SK-N-SH (cell line): ENCODE measurements around the gene STYXL1. TPM values are rescaled to one million over a fixed set of nuclear protein-coding genes. Genes with fewer than 3 reads are reported as not detected.

ENCODE experiments used
- CTCF ChIA-PET: fragments of 300-600, 350-600 bp; formaldehyde crosslinking; extraction: SDS; loops from one replicate; lab custom pipeline; 2021; lab: Yijun Ruan, JAX
- POLR2A ChIA-PET: fragments of 350-600 bp; sonication (Branson Sonifier 250); formaldehyde crosslinking; extraction: SDS; loops from one replicate; lab custom pipeline; 2020; ENCODE audit warnings: antibody characterized with exemption, inconsistent platforms; lab: Yijun Ruan, JAX
- DNase-seq: peaks from one replicate; pipeline ENCODE4 v3.0.0; 2012
- H2AFZ ChIP-seq: fragments of 200-600 bp; sonication (generic); 2 replicates; pipeline ENCODE4 v1.8.1; 2016; ENCODE audit warnings: antibody characterized with exemption, mild to moderate bottlenecking, low read depth
- H3F3A ChIP-seq: fragments of 200-600 bp; sonication (generic); replicated peaks from 2 replicates; pipeline ENCODE3; 2016; ENCODE audit warnings: antibody characterized with exemption, mild to moderate bottlenecking; ENCODE audit not compliant: insufficient read depth
- H3K27ac ChIP-seq, 2 experiments: fragments of 200-500 bp in 1 of 2; fragments of 200-600 bp in 1 of 2; sonication (Bioruptor generic) in 1 of 2; sonication (generic), shearing (Covaris generic) in 1 of 2; 2 replicates each; pipeline versions ENCODE4 v1.5.1 to v1.6.1; 2014 to 2016; ENCODE audit warnings: low read depth in 2 of 2, inconsistent platforms in 1 of 2, low read length in 1 of 2, mild to moderate bottlenecking in 1 of 2, mixed read lengths in 1 of 2
- H3K27me3 ChIP-seq: fragments of 200-600 bp; sonication (generic), shearing (Covaris generic); 2 replicates; pipeline ENCODE4 v1.6.1; 2016; ENCODE audit warnings: mixed run types; ENCODE audit not compliant: insufficient read depth
- H3K36me3 ChIP-seq, 2 experiments: fragments of 200-500 bp in 1 of 2; fragments of 200-600 bp in 1 of 2; sonication (Bioruptor generic) in 1 of 2; sonication (generic) in 1 of 2; replicated peaks in 1 of 2; 2 replicates each; pipeline versions ENCODE3 to v1.5.1; 2014 to 2016; ENCODE audit warnings: low read length in 1 of 2, mild to moderate bottlenecking in 1 of 2; ENCODE audit not compliant: insufficient read depth in 2 of 2, control insufficient read depth in 1 of 2
- H3K4me1 ChIP-seq, 2 experiments: fragments of 200-500 bp in 1 of 2; fragments of 200-600 bp in 1 of 2; sonication (Bioruptor generic) in 1 of 2; sonication (generic), shearing (Covaris generic) in 1 of 2; 2 replicates each; pipeline versions ENCODE4 v1.5.1 to v1.6.1; 2014 to 2016; ENCODE audit warnings: low read depth in 1 of 2, low read length in 1 of 2, mixed run types in 1 of 2; ENCODE audit not compliant: insufficient read depth in 2 of 2, control insufficient read depth in 1 of 2
- H3K4me2 ChIP-seq: fragments of 200-600 bp; sonication (generic), shearing (Covaris generic); 2 replicates; pipeline ENCODE4 v1.6.1; 2017; ENCODE audit warnings: mixed run types
- H3K4me3 ChIP-seq, 2 experiments: fragments of 200-500 bp in 1 of 2; fragments of 200-600 bp in 1 of 2; sonication (Bioruptor generic) in 1 of 2; sonication (generic), shearing (Covaris generic) in 1 of 2; 2 replicates each; pipeline versions ENCODE4 v1.5.1 to v1.8.1; 2014 to 2016; ENCODE audit warnings: low read depth in 2 of 2, inconsistent platforms in 1 of 2, low read length in 1 of 2, mild to moderate bottlenecking in 1 of 2, mixed read lengths in 1 of 2, moderate library complexity in 1 of 2
- H3K79me2 ChIP-seq: fragments of 200-600 bp; sonication (generic); 2 replicates; pipeline ENCODE4 v1.8.1; 2017; ENCODE audit warnings: mild to moderate bottlenecking; ENCODE audit not compliant: insufficient read depth
- H3K9ac ChIP-seq: fragments of 200-600 bp; sonication (generic); 2 replicates; pipeline ENCODE4 v1.6.1; 2017; ENCODE audit warnings: mixed run types
- H3K9me2 ChIP-seq: fragments of 200-600 bp; sonication (generic); 2 replicates; pipeline ENCODE4 v1.6.1; 2017; ENCODE audit warnings: mixed run types
- H3K9me3 ChIP-seq: fragments of 200-600 bp; sonication (generic); 2 replicates; pipeline ENCODE4 v1.6.1; 2017; ENCODE audit warnings: mixed run types, mild to moderate bottlenecking, moderate library complexity
- H4K20me1 ChIP-seq: fragments of 200-600 bp; sonication (generic); 2 replicates; pipeline ENCODE4 v1.6.1; 2017; ENCODE audit warnings: mild to moderate bottlenecking, mixed run types; ENCODE audit not compliant: insufficient read depth
- CHD2 ChIP-seq: fragments of 150-350 bp; IDR thresholded peaks from 2 replicates; pipeline ENCODE4 v1.6.1; 2018; ENCODE audit warnings: low read length; ENCODE audit not compliant: partially characterized antibody
- EP300 ChIP-seq, 2 experiments: IDR thresholded peaks; 2 replicates each; pipeline versions ENCODE4 v1.4.0 to v1.6.1; 2012; ENCODE audit warnings: borderline replicate concordance in 1 of 2, low read depth in 1 of 2, low read length in 1 of 2
- EZH2phosphoT487 ChIP-seq: fragments of 200-600 bp; sonication (generic); IDR thresholded peaks from 2 replicates; pipeline ENCODE4 v1.6.1; 2017; ENCODE audit warnings: low read depth, mixed run types, mild to moderate bottlenecking, antibody characterized with exemption, moderate library complexity, borderline replicate concordance
- FOXM1 ChIP-seq: IDR thresholded peaks from 2 replicates; pipeline ENCODE4 v1.4.0; 2012; ENCODE audit warnings: low read depth, mild to moderate bottlenecking
- GATA2 ChIP-seq: sonication (generic); formaldehyde crosslinking; IDR thresholded peaks from 2 replicates; pipeline ENCODE4 v1.5.0; 2020; ENCODE audit warnings: mild to moderate bottlenecking, missing genetic modification reagents
- IRF3 ChIP-seq: fragments of 150-350 bp; IDR thresholded peaks from 2 replicates; pipeline ENCODE4 v1.6.1; 2016; ENCODE audit warnings: mild to moderate bottlenecking, low read depth, low read length
- JUND ChIP-seq: IDR thresholded peaks from 2 replicates; pipeline ENCODE4 v1.4.0; 2012
- MAX ChIP-seq: IDR thresholded peaks from 2 replicates; pipeline ENCODE4 v1.4.0; 2012; ENCODE audit warnings: low read depth
- MEF2A ChIP-seq: IDR thresholded peaks from 2 replicates; pipeline ENCODE4 v1.4.0; 2012; ENCODE audit warnings: low read depth, borderline replicate concordance
- NRF1 ChIP-seq: IDR thresholded peaks from 2 replicates; pipeline ENCODE4 v1.6.1; 2012; ENCODE audit warnings: low read depth, mild to moderate bottlenecking, low read length
- RAD21 ChIP-seq: IDR thresholded peaks from 2 replicates; pipeline ENCODE4 v1.6.1; 2012; ENCODE audit warnings: mild to moderate bottlenecking, low read length
- RCOR1 ChIP-seq: fragments of 150-350 bp; IDR thresholded peaks from 2 replicates; pipeline ENCODE4 v1.6.1; 2017; ENCODE audit warnings: antibody characterized with exemption, low read length
- REST ChIP-seq: IDR thresholded peaks from 2 replicates; pipeline ENCODE4 v1.6.1; 2012; ENCODE audit warnings: mild to moderate bottlenecking, low read depth, low read length, moderate library complexity
- RXRA ChIP-seq: IDR thresholded peaks from 2 replicates; pipeline ENCODE4 v1.4.0; 2012; ENCODE audit warnings: low read depth, mild to moderate bottlenecking, borderline replicate concordance
- SMC3 ChIP-seq: IDR thresholded peaks from 2 replicates; pipeline ENCODE4 v1.6.1; 2012; ENCODE audit warnings: low read depth, low read length, improper control_type of control experiment
- USF2 ChIP-seq: fragments of 150-350 bp; IDR thresholded peaks from 2 replicates; pipeline ENCODE4 v1.6.1; 2017; ENCODE audit warnings: antibody characterized with exemption, low read length, low read depth, borderline replicate concordance
- WGBS: methylation state at CpG from one replicate; pipeline ENCODE4 v1.1.6; 2017; ENCODE audit warnings: low lambda C conversion rate; 5-methylcytosine and 5-hydroxymethylcytosine counted together
- polyA plus RNA-seq, 3 experiments: library from polyadenylated mRNA; depleted of rRNA; stranded (reverse); fragments of >200 nt; gene quantifications; 2 replicates each; pipeline ENCODE4 v1.2.3, GENCODE V29; 2012

STYXL1 gene
- polyA plus RNA-seq, 1 of the 3 experiments (the other 2 are of a cell fraction), result 86.6 TPM

GRCh38 chr7:76072243-76073148, 24.7 kb upstream of the STYXL1 start:
- no peaks in the 10 kb centered on the region for H3K27me3 ChIP-seq
- no peak overlapping the region for H2AFZ ChIP-seq
- no peak overlapping the region for H3K4me2 ChIP-seq
- POLR2A ChIA-PET, result no interaction called here
- peaks cover 0 to 2% of the 10 kb centered on the region in 2 experiments for H3K36me3 ChIP-seq
- no peaks in the 10 kb centered on the region for H3K9me3 ChIP-seq
- H3K9ac ChIP-seq, result no peak overlapping the region
- no peaks in the 10 kb centered on the region for H3K9me2 ChIP-seq
- no peak overlapping the region for H3K27ac ChIP-seq
- CTCF ChIA-PET, result interaction anchor here (0.9 to 1.4 kb wide), 4 partner anchors 10 to 58 kb away, joined by 3 to 7 read pairs (median 3); no protein-coding TSS in a partner anchor
- no peaks in the 10 kb centered on the region for H3K4me1 ChIP-seq
- DNase-seq, result peak; percentile 16
- H4K20me1 ChIP-seq, result 0 out of 2 replicates have a peak, but pooled peaks cover 3% of the 10 kb centered on the region
- no peak for TF ChIP-seq USF2
- TF ChIP-seq RCOR1, result no peak
- no peak for TF ChIP-seq REST
- TF ChIP-seq JUND, result no peak
- TF ChIP-seq CHD2, result no peak
- no peak for TF ChIP-seq EP300 (IDR thresholded peaks at IDR 0.05; ENCODE audit: borderline replicate concordance in 1 of 2, low read depth in 1 of 2, low read length in 1 of 2)
- no peak for TF ChIP-seq RAD21
- no peak for TF ChIP-seq NRF1
- TF ChIP-seq IRF3, result no peak
- TF ChIP-seq GATA2 (CRISPR knock-in tag), result no peak
- TF ChIP-seq MEF2A, result no peak
- TF ChIP-seq FOXM1, result no peak
- TF ChIP-seq MAX, result no peak
- no peak for TF ChIP-seq SMC3
- no peak for TF ChIP-seq RXRA
- TF ChIP-seq EZH2phosphoT487, result no peak
- TF ChIP-seq, all 33 proteins: peak for 0
- Histone ChIP-seq H3K79me2 (no peaks in the 10 kb centered on the region), H3K4me3 (no peak overlapping the region), H3F3A (peaks cover 20% of the 10 kb centered on the region)
- 94% methylated on average over 47 of the region's 47 CpGs for WGBS
